Stimulated activated CD8-positive, alpha-beta memory T cell treated with anti-CD3 and anti-CD28 coated beads, Interleukin-7, amount 100 ng/mL, for 1 hour (primary cell): ENCODE data around the gene EEF1AKMT1.
A peak's percentile ranks its signal among the peaks of the same experiment; 100 is the strongest.

Experiments
- DNase-seq, 2 donors: peaks; one replicate each; pipeline ENCODE4 v3.0.0-alpha.2; 2020; ENCODE audit warnings: low read depth in 2 of 2

Gene EEF1AKMT1

DNA sequence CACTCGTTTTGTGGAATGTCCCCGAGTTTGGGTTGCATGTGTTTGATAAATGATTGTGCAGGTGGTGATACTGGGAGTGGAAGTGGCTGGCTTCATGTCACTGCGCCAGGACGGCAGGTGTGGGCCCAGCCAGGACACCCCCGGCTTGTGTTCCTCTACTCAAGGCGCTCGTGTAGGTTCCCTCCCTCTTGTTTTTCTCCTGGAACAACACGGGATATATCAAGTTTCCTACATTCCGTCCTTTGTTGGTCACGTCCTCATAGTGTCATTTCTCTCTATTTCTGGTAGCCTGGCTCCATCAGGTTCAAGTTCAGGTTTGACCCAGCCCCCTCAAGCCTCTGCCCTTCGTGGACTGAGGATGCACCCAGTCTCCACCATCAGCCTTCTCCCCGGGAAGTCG is 54.0 kb downstream of the EEF1AKMT1 start:
- no peak for DNase-seq

DNA sequence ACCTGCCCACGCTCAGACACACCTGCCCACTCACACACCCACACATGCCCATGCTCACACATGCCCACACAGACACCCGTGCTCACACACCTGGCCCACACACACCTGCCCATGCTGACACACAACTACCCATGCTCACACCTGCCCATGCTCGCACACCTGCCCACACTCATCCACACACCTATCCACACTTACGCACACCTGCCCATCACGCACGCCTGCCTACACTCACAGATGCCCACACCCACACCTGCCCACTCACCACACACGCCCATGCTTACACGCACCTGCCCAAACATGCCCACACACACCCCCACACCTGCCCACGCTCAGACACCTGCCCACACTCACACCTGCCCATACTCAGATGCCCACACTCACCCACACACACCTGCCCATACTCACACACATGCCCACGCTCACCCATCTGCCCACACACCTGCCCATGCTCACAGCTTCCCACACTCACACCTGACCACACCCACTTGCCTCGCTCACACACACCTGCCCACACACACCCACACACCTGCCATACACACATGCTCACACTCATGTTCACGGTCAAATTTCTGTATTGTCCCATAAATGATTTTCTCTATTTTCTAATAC is 54.7 kb downstream of the EEF1AKMT1 start:
- no peak for DNase-seq

DNA sequence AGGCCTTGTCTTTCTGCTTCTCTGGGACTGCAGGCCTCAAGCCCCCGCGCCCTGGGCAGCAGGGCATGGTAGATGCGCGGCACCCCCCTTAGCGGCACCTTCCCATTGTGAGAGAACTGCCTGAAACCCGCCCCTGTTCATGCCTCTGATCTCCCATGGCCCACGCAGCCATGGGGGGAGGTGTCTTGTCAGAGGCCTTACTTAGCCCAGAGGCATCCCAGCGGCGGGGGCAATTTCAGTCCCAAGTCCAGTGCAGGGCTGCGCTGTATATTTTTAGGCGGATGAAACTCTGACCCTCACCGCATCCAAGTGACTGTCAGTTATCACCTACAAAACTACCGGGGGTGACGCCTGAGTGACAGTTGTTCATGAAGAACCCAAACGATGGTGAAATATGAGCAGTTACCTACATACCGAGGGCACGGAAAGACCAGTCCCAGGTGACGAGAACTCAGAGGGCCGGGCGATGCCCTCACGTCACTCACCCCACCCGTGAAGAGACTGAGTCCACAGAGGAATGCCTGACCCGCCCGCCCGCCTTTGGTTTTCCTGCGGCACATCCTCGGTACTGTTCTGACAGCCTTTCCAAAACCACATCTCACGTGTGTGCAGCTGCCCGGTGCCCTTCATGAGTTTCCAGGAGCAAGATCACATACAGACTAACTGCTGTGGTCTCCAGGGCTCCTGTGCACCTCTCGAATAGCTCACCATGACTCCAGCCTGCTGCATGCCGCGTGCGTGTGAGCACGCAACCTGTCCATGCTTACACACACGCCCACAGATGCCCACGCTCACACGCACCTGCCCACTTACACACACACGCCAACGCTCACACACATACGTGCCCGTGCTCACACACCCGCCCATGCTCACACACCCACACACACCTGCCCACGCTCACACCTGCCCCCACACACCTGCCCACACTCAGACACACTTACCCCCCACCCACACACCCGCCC is 55.9 kb downstream of the EEF1AKMT1 start:
- DNase-seq, result no peak

DNA sequence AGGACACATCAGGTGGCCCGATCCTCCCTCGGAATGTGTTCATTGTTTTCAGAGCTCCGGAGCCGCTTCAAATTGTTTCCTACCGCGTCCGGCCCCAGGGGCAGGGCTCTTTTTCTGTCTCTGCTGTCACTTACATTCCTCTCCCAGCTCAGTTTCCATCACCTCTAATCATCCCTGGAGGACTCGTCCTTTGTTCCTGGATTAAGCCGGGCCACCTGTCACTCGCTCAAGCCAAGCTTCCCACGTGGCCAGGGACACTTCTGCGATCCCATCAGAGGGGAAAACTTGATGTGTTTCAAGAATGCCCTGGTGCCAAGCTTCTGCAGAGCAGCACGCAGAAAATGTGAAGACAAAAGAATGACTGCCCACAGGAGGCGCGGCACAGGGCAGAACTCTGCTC is 56.8 kb downstream of the EEF1AKMT1 start:
- DNase-seq, result no peak

DNA sequence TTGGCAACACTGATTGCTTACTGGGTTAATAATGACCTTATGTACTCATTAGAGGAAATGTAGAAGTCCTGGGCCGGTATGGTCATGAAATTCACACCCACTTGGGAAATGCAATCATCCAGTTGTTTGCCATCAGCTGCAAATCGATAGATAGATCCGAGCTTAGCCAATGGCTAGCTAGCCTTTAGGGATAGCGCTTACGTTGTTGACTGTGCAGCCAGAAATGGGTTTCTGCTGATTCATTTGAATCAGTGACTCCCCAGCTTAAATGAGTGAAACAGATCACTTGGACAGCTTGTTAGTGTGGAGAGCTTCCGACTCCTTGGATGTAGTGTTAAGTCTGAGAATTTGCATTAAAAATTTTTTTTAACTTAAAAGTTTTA is 58.4 kb downstream of the EEF1AKMT1 start:
- no peak for DNase-seq

DNA sequence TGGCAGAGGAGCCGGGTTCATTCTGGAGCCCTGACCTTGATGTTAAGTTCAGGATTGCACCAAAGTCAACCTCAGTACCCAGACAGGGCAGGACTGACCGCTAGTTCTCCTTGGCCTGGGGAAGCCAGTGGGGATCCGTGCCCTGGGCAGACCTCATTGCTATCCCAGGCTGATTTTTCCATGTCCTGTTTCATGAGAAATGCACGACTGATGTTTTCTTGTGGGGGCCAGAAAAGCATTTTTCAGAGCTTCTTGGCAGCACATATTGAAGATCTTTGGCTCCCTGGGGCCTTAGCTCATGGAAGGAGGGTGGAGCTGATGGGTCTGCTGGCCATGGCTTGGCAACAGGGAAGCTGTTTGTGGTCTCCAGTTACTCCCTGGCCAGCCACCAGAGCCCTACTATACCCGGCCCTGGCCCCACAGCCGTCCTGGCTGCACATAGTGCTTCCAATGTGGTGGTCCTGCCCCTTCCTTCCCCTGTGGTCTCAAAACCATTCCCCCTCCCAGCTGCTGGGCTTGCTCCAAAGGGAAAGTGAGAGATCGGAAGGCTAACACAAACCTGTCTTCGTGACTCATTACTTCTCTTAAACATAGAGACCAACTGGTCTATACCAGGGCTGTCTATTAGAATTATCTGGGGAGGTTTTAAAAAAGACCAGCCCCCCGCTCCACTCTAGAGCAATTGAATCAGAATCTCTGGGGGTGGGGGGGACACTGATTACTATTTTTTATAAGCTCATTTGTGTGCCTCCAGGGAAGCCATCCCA is 59.0 kb downstream of the EEF1AKMT1 start:
- no peak for DNase-seq

DNA sequence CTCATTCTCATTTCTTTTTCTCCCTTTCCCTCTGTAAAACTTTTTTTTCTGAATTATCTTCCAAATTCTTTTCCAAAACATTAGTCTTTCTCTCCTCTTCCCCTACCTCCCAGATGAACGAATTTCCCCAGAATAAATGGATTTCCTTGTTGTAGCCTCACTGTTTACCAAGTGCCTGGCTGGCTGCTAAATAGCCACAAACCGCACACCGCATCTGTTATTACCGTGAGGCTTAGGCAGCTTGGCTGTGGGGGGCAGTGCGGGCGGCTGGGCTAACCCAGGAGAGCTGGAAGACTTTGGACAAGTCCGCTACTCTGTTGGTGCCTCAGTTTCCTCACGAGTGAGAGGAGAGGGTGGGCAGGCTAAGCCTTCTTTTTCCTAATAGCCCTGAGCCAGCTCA is 59.6 kb downstream of the EEF1AKMT1 start:
- DNase-seq, result no peak

DNA sequence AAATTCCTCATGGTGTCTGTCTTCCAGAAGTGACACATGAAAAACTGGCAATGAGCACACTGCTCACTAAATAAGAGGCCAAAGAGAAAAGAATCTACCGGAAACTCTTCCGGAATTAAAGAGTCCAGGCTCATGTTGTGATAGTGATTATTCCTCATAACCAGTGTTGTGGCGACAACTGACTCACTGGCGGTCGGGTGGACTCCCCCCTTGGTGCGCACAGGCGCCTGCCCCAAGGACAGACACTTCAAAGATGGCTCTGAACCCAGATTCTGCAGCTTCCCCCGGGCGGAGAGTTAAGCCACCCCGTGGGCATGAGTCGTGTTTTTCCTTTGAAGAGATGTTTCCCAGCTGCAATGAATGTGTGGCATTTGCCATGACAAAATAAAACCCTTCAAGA is 60.0 kb downstream of the EEF1AKMT1 start:
- DNase-seq, result no peak

DNA sequence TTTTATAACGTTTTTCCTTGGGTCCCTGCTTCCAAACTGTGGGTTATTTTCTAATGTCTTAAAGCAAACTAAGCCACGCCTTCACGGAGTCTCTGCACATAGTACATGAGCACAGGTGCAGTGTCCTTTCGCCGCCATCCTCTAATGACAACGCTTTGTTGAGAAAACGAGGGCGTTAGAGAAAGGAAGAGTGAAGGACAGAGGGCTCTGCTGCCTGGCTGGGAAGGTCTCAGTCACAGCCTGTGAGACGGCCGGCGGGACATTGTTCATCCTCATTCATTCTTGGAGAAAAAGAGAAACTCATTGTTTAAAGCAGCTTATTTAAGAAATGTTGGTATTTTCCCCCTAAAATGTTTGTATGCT is 60.8 kb downstream of the EEF1AKMT1 start:
- DNase-seq, result no peak

DNA sequence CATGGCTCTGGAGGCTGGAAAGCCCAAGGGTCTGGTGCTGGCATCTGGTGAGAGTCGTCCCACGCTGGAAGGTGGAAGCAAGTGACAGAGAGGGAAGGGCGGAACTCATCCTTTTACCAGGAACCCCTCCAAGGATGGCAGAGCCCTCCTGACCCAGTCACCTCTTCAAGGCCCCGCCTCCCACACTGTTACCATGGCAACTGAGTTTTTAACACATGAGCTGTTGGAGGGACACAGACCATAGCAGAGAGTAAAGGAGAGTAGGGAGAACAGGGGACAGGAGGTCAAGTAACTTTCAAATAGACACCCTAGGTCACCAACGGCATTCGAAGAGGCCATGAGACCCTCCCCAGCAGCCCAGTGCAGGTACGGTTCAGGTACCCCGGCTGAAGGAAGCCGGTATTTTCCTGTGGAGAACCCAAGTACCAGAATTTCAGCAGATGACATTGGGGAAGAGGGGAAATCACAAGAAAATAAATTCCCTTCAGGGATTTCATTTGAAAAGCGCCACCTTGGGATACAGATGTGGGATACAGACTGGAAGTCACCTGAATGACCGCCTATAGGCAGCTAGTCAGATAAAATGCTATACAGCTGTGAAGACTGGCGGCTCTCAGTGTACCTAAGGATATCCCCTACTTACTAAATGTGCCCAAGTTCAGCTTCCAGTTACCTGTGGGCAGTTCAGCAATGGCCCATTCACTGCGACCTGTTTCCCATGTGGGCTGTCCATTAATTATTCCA is 62.3 kb downstream of the EEF1AKMT1 start:
- no peak for DNase-seq

DNA sequence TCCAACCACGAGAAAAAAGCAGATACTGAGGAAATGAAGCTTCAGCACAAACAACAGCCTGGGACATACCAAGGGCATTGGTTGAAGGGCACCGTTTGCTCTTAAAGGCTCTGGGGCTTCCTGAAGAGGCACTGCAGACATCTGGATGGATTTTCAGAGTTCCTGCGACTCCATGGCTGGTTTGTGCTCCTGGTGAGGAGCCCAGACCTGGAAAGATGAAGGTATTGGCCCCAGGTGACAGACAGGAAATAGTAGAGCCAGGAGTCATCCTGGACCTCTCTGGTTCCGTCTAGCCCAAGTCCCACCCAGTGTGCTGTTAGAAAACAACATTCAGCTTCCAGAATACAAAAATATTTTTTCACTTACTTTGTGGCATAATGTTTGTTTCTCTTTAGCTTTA is 64.0 kb downstream of the EEF1AKMT1 start:
- DNase-seq, result no peak

DNA sequence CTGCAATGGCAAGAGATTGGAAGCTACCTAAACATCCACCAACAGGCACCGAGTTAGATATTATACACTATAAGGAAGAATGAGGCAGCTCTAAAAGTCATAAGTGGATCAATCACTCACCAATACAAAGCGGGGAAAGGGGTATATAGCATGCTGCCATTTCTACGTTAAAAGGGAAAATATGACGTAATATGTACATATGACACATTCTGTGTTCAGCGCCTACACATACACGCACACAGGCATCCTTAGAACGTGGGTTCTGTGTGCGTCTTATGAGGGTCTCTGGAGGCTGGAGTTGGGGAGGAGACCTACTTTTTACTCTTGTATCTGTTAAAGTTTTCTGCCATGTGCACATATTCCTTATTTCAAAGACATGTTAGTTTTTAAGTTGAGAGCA is 64.4 kb downstream of the EEF1AKMT1 start:
- no peak for DNase-seq

DNA sequence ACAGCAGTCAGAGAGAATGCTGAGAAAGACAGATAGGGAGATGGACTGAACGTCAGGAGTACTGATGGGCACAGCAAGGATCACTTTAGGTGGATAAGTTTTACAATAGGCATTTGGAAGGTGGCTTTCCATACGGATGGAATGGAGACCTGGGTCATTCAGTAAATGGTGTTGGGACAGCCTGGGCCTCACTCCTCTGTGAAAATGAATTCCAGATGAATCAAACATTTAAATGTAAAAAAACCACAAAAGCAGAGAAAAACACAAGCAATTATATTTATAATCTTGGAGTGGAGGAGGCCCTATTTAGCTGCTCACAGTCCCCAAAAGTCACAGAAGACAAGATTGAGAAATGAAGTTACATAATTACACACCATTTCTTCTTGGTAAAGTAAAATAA is 65.5 kb downstream of the EEF1AKMT1 start:
- no peak for DNase-seq

DNA sequence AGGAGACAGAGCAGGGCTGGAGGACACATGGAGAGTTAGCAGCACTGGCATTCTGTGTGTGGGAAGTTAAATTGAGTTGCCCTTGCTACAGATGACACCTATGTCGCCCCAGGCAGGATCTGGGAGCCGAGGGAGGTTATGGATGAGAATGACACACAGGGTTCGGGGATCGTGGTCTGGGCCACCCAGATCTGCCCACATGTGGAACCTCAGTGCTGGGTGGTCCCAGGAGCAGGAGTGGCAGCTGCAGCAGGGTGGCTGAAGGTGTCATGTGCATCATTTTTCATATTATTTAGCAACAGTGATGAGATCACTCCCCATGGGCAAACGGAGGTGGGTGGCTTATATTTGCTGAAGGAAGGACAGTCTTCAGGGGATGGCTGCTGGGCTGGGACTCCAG is 67.1 kb downstream of the EEF1AKMT1 start:
- no peak for DNase-seq

DNA sequence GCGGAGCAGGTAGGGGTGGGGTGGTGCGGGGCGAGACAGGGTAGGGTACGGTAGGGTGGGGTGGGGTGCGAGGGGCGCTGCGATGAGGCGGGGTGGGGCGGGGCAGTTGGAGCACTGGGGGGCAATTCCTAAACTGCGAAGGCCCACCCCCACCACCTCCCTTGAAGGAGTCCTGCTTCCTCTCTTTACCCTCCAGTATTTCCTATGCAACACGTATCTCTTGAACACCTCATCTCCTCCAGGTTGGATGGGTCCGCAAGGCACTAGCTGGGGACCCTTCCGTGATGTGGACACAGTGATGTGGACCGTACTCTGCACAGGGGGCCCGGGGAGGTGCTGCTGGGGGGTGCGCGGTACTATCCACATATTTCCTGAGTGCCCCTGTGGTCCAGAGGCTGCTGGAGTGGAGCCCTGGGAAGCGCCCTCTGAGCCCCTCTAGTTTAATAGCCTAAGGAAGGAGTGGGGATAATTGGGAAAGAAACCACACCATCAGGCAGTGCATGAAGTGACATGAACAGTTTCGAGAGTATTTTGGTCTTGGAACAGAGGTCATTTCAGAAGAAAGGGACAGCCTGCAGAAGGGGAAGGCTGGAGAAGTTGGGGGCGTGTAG is 69.2 kb downstream of the EEF1AKMT1 start:
- no peak for DNase-seq

DNA sequence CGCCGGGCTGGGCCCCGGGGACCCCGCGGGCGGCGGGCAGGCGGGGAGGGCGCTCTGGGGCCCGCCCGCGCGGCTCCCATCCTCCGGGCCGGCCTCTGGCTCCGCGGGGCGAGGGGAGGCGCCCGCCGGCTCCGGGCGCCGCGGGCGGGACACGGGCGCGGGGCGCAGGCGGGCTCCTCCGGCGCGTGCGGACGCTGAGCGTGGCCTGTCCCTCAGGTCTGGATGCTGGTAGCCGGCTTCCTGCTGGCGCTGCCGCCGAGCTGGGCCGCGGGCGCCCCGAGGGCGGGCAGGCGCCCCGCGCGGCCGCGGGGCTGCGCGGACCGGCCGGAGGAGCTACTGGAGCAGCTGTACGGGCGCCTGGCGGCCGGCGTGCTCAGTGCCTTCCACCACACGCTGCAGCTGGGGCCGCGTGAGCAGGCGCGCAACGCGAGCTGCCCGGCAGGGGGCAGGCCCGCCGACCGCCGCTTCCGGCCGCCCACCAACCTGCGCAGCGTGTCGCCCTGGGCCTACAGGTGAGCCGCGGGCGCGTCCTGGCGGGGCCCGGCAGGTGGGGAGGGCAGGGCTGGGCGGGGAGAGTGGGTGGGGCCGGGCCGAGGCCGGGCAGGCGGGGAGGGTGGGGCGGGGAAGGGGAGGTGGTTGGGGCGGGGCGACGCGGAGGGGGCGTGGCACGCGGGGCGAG is 69.8 kb downstream of the EEF1AKMT1 start:
- peak; percentile 40 to 43 for DNase-seq

DNA sequence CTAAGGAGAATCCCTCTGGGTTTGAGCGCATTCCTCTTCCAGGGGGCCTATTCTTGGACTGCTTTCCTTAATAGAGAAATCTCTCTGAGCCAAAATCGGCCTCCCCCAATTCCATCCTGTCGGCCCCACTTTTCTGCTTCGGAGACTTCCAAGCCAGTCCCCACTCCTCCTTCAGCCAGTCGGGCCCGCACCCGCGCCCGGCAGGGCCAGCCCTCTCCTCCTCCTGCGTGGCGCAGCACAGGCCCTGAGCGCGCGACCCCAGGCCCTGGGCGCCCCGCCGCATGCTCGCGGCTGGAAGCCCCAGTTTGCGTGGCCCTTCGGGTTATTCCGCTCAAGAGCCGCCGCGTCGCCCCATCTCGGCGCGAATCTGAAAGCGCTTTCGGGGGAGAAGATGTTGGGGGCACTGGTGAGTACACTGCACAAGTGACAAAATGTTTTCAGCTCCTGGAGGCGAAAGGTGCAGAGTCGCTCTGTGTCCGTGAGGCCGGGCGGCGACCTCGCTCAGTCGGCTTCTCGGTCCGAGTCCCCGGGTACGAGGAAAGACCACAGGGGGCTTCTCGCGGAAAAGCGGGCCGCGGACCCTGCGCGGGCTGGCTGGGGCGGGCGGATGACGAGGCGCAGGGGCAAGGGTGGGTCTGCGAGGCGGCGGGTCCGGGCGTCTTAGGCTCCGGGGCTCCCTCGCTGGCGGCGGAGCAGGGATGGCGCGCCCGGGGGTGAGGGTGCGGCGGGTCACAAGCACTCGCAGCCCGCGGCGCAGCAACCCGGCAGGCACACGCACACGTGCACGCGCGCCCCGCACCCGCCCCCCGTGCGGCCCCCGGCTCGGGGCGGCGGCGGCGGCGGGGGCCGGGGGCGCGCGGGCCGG is 70.6 kb downstream of the EEF1AKMT1 start, which contains the start of gene IL17D:
IL17D (plus strand) TSS at position 785 of the 865 bp plus-strand sequence. CDS start 303 bp downstream, outside the sequence.
- peak in 1 of 2 donors; percentile 21 for DNase-seq

DNA sequence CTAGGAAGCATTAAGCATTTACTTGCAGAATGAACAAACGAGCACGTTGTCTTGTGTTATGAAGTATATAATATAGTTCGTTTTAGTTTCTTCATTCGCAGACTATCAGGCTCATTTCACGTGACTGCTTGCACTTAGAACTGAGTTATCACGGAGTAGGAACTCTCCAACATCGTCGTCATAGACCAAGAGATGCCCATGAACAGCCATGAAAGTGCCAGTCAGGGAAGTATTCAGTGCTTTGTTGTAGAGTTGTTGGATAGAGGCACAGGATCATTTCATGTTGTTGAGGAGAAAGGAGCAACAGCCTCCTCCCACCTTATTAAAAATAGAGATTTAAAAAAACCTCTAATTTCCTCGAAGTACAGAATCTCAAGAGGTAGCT is 71.2 kb downstream of the EEF1AKMT1 start:
- DNase-seq, result no peak

DNA sequence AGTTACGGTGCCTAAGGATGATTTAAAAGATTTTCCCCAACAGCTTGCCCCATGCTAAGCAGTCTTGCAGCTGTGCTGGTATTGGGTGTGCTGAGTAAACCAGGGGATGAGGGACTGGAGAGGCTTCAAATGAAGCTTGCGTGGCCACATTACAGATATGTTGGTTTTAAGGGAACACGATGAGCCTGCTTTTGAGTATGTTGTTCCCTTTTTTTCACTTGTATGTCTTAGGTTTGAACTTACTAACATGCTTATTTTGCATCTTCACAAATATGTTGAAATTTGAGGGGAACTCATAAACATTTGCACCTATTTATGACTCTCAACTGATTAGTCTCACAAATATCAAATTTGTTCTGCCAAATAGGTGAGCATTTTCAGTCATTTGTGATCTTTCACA is 72.3 kb downstream of the EEF1AKMT1 start:
- DNase-seq, result no peak

DNA sequence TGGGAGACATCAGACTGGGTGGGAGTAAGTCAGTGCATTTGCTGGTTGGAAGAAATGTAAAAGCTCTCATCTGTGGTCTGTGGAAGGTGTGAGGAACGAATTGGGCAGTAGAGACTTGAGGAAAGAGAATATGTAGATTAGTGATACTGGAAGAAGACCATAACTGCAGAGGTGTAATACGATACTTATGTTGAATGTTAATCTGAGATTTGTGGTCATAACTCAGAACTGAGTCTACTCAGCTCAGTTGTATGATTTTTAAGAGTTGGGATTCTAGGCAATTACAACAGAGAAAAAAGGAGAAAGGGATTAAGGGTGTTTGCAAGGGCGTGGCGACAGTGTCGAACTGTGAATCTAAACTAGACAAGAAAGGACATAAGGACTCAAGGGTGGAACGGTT is 73.5 kb downstream of the EEF1AKMT1 start:
- DNase-seq, result no peak
